GM21619 (cell line): Measurements from ENCODE around the gene UBAP1.
"Not testable (repeated sequence)": the region's sequence is repeated elsewhere in the genome, so short reads cannot be mapped to it uniquely, and the experiment has no call there.

Experiments
- ATAC-seq: cut with Tn5 transposase; IDR thresholded peaks from one replicate; pipeline ENCODE4 v1.9.1; 2021; ENCODE audit not compliant: unreplicated experiment

Gene UBAP1

GRCh38 chr9:34179213-34180136 lies 632 bp downstream of the UBAP1 start:
- ATAC-seq, result no peak

DNA sequence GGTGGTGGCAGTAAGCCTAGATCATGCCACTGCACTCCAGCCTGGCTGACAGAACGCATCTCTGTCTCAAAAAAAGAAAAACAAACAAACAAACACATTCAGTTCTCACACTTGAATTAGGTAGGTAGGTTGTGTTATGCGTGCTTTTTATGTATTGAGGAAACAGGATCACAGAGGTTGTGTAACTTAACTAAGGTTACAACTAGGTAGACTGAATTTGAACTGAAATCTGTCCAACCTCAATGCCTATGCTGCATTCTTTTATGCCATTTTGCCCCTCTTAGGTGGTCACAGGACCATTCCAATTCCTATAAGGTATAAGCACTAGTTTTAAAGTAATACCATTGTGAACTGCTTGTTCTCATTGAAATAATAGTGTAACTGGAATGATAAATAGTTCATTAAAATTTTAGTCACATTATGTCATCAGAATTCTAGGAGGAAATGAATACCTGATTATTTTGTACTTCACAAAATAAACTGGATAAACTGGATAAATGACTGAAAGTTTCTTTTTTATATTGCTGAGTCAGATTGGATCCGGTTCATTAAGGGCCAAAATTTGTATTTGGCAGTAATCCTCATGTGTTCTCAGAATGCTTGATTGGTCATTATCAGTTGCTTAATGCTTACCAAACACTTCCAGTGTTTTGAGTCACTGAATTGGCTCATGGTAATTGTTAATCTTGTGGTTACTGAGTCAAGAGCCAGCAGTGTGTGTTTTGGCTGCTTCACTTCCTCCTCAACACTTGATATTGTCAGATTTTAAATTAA lies 7.1 kb downstream of the UBAP1 start:
- ATAC-seq, result peak; percentile 97

GRCh38 chr9:34187891-34188240 lies 9.0 kb downstream of the UBAP1 start:
- ATAC-seq, result no peak

DNA sequence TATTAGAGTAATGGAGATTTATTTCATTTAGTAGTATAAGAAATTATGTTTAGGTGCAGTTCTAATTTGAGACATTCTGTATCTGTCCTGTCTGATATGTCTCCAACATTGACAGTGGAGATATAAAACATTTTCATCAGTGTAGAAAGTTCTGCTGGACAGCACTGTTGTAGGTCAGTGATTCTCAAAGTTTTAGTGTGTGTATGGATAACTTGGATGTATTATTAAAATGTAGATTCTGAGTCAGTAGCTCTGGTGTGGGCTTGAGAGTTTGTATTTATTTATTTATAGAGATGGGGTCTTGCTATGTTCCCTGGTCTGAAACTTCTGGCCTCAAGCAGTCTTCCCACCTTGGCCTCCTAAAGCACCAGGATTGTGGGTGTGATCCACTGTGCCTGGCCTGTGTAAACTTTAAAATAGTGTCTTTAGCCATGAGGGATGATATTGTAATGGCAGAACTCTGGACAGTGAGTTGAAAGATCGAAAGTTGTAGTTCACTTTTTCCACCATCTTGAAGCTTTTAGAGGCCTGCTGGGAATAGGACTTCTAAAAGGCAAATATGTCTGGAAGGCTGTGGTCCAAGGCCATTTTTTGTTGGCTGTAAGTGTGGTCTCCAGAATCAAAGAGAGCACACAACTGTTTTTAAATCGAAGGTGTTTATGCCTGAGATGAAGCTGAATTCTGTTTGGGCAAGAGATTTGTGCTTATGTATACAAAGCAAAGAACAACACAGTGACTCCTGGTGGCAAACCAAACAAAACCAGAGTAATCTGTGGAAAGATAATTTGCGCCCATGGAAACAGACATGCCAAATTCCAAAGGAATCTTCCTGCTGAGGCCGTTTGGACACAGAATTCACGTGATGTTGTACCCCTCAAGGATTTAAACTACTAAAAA lies 12.4 kb downstream of the UBAP1 start:
- no peak for ATAC-seq

DNA sequence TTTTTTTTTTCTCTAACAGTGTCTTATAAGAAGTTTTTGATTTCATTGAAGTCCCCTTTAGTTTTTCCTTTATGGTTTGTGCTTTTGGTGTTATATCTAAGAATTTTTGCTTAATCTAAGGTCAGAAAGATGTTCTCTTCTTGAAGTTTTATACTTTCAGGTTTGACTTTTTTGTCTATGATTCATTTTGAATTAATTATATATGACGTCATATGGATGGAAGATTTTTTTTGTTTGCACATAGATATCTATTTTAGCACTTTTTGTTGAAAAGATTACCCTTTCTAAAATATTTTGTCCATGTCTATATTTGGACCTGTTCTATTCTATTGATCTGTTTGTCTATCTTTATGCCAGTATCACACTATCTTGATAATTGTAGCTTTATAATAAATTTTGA lies 16.3 kb downstream of the UBAP1 start:
- ATAC-seq, result no peak

DNA sequence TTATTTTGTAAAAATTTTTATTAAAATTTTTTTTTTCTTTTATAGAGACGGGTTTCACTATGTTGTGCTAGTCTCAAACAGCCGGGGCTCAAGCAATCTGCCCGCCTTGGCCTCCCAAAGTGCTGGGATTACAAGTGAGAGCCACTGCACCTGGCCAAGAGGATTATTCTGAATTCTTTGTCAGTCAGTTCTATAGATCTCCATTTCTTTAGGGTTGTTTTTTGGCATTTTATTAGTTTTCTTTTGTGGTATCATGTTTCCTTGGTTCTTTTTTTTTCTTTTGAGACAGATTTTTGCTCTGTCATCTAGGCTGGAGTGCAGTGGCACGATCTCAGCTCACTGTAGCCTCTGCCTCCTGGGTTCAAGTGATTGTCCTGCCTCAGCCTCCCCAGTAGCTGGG lies 18.4 kb downstream of the UBAP1 start:
- not testable (repeated sequence) for ATAC-seq

DNA sequence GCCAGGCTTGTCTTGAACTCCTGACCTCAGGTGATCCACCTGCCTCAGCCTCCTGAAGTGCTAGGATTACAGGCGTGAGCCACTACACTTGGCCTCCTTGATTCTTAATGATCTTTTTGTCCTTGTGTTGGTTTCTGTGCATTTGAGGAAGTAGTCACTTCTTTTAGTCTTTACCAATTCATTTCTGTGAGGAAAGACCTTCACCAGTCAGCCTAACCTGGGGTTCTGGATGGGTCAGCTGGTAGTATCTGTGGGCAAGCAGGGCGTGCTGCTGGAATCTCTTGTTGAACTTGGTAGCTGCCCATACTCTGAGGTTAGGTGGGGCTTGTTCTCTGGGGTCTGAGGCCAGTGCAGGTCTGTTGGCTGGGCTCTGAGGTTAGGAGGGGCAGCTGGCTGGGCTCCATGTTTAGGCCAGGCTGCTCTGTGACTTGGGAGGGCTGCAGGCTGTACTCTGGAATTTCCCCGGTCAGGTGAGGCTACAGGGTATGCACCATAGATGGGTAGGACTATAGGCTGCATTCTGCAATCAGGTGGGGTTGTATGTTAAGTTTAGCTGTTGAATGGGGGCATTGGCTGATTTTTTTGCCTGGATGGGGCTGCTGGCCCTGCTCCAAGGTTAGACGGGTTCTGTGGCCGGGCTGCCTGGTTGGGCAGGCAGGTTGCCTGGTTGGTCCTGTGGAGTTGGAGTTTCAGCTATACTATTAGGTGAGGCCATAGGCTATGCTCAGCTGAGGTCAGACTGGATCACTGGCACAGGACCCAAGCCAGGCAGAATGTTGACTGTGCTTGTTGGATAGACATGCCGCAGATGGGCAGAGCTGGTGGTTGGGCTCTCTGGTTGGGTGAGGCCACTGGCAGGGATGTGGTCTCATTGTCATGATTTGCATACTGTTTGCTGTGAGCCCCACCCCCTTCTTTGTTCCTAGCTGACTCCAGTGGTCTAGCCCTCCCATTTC lies 19.2 kb downstream of the UBAP1 start:
- no peak for ATAC-seq

- ATAC-seq, result no peak
Measured at GRCh38 chr9:34200092-34200491, 21.2 kb downstream of the UBAP1 start.

DNA sequence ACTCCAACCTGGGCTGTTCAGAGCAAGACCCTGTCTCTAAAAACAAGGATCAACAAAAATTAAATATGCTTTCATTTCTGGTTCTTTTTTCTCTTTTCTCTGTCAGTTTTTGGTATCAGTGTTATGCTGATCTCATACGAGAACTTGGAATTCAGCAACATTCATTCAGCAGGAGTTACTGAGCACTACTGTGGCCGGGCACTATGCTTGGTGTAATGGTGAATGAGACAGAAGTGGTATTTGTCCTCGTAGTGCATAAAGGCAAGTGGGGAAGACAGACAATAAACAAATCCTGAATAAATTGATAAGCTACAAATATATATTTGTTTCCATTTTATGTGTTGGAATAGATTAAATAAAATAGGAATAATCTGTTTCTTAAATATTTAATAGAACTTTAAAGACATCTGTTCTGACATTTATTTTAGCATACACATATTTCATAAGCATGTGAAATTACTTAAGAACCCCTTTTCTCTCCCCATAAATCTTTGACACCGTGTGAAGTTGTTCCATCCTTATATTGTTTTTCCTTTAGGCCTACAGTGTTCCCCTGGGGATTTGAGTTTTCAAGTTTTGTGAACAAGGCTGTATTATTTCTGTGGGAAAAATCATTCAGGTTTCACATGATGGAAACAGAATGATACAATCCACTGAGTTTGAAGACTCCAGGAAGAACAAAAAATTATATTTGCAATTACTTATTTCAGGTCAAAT lies 24.6 kb downstream of the UBAP1 start:
- no peak for ATAC-seq

- ATAC-seq, result no peak
Measured at GRCh38 chr9:34203992-34204635, 25.3 kb downstream of the UBAP1 start.

GRCh38 chr9:34205102-34205501 lies 26.3 kb downstream of the UBAP1 start:
- ATAC-seq, result no peak

- no peak for ATAC-seq
Measured at GRCh38 chr9:34206561-34206960, 27.7 kb downstream of the UBAP1 start.

GRCh38 chr9:34211395-34211794 lies 32.6 kb downstream of the UBAP1 start:
- no peak for ATAC-seq

DNA sequence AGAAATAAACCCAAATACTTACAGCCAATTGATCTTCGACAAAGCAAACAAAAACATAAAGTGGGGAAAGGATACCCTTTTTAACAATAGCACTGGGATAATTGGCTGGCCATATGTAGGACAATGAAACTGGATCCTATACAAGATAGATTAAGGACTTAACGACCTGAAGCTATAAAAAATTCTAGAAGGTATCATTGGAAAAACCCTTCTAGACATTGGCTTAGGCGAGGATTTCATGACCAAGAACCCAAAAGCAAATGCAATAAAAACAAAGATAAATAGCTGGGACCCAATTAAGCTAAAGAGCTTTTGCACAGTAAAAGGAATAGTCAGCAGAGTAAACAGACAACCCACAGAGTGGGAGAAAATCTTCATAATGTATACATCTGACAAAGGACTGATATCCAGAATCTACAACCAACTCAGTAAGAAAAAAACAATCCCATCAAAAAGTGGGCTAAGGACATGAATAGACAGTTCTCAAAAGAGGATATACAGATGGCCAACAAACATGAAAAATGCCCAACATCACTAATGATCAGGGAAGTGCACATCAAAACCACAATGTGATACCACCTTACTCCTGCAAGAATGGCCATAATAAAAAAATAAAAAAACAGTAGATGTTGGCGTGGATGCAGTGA lies 35.6 kb downstream of the UBAP1 start:
- ATAC-seq, result not testable (repeated sequence)

- no peak for ATAC-seq
Measured at GRCh38 chr9:34216325-34216724, 37.5 kb downstream of the UBAP1 start.

DNA sequence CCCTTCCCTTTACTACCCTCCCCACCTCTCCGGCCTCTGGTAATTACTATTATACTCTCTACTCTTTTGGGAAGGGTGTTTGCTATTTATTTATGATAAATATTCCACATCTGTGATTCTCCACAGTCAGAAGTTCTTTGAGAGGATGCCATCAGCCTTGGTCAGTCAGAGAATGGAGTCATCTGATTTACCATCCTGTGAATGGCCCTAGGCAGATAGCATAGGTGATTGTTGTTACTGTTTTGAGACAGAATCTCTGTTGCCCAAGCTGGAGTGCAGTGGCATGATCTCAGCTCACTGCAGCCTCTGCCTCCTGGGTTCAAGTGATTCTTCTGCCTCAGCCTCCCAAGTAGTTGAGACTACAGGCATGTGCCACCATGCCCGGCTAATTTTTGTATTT lies 38.2 kb downstream of the UBAP1 start:
- ATAC-seq, result not testable (repeated sequence)

DNA sequence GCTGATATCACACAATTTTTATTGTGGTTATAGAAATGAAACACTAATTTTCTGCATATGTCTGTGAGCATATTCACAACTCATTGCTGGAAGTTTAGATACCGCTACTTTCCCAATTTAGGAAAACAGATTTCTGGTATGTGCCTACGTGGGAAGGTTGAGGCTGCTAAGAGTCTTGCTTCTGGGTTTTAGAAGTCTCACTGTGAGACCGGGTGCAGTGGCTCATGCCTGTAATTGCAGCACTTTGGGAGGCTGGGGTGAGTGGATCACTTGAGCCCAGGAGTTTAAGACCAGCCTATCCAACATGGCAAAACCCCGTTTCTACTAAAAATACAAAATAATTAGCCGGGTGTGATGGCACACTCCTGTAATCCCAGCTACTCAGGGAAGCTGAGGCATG lies 39.6 kb downstream of the UBAP1 start:
- no peak for ATAC-seq

- no peak for ATAC-seq
Measured at GRCh38 chr9:34219421-34219820, 40.6 kb downstream of the UBAP1 start.
